Measurements from ENCODE around the gene ZBTB16.

DNA sequence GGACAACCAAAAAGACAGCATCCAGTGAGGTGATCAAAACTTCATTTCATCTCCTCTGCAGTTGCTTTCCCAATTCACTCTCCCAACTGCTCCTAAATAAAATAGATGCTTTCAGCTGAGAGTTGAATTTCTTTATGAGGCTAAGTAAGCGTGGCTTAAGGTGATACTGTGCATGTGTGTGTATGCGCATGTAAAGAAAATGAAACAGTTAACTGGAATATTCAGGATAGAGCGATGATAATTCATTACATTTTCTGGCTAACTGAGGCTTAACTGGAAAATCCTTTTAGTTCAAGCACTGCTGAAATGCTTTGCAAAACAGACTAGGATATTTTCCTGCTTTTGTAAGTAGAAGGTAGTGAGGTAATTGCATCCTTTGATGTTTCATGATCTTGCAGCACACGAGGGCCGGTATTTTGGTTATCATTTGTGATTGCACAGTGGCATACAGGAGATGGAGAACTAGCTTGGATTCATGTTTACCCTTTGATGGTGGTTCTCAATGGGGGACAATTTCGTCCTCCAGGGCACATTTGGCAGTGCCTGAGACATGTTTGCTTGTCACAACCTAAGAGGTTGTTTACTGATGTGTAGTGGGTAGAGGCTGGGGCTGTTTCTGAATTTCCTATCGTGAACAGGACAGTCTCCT is 71.2 kb downstream of the ZBTB16 start:
- TF ChIP-seq, protein P1, sequence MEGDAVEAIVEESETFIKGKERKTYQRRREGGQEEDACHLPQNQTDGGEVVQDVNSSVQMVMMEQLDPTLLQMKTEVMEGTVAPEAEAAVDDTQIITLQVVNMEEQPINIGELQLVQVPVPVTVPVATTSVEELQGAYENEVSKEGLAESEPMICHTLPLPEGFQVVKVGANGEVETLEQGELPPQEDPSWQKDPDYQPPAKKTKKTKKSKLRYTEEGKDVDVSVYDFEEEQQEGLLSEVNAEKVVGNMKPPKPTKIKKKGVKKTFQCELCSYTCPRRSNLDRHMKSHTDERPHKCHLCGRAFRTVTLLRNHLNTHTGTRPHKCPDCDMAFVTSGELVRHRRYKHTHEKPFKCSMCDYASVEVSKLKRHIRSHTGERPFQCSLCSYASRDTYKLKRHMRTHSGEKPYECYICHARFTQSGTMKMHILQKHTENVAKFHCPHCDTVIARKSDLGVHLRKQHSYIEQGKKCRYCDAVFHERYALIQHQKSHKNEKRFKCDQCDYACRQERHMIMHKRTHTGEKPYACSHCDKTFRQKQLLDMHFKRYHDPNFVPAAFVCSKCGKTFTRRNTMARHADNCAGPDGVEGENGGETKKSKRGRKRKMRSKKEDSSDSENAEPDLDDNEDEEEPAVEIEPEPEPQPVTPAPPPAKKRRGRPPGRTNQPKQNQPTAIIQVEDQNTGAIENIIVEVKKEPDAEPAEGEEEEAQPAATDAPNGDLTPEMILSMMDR (IDR thresholded peaks at IDR 0.05), result no peak
- TF ChIP-seq ZFX (IDR thresholded peaks at IDR 0.05; ENCODE audit: borderline replicate concordance), result no peak
